ENCODE measurements around the gene C11orf97.

The C11orf97 gene

GRCh38 chr11:94577841-94578240, 65.6 kb downstream of the C11orf97 start:
- TF ChIP-seq, protein P1, sequence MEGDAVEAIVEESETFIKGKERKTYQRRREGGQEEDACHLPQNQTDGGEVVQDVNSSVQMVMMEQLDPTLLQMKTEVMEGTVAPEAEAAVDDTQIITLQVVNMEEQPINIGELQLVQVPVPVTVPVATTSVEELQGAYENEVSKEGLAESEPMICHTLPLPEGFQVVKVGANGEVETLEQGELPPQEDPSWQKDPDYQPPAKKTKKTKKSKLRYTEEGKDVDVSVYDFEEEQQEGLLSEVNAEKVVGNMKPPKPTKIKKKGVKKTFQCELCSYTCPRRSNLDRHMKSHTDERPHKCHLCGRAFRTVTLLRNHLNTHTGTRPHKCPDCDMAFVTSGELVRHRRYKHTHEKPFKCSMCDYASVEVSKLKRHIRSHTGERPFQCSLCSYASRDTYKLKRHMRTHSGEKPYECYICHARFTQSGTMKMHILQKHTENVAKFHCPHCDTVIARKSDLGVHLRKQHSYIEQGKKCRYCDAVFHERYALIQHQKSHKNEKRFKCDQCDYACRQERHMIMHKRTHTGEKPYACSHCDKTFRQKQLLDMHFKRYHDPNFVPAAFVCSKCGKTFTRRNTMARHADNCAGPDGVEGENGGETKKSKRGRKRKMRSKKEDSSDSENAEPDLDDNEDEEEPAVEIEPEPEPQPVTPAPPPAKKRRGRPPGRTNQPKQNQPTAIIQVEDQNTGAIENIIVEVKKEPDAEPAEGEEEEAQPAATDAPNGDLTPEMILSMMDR (IDR thresholded peaks at IDR 0.05; ENCODE audit: insufficient read depth, low read depth, low read length, missing control alignments): no peak
- no peak overlapping the region for H3K4me3 ChIP-seq (ENCODE audit: low read depth, low read length)
- DNase-seq (ENCODE audit: low read depth): no peak

Measured in GM12865 (cell line).